Activated CD8-positive, alpha-beta memory T cell treated with anti-CD3 and anti-CD28 coated beads, Interleukin-2, amount 50 U/mL, for 1 hour (primary cell): ENCODE results near the gene HIVEP3.

Experiments used
- DNase-seq: peaks from one replicate; pipeline ENCODE4 v3.0.0-alpha.2; 2020; ENCODE audit errors: extremely low read depth

Gene HIVEP3

GRCh38 chr1:41892301-41892781 lies 26.4 kb downstream of the HIVEP3 start:
- DNase-seq, result no peak

GRCh38 chr1:41891199-41891896 lies 27.4 kb downstream of the HIVEP3 start:
- no peak for DNase-seq

- DNase-seq, result no peak
These were observed 27.9 kb downstream of the HIVEP3 start for GRCh38 chr1:41890825-41891198.

GRCh38 chr1:41889506-41890414 lies 29.0 kb downstream of the HIVEP3 start:
- DNase-seq, result no peak

GRCh38 chr1:41888756-41889155 lies 30.0 kb downstream of the HIVEP3 start:
- DNase-seq, result no peak

- DNase-seq, result no peak
These were observed 31.4 kb downstream of the HIVEP3 start for GRCh38 chr1:41887365-41887764.

GRCh38 chr1:41884256-41885230 lies 34.2 kb downstream of the HIVEP3 start:
- no peak for DNase-seq

GRCh38 chr1:41883507-41883906 lies 35.2 kb downstream of the HIVEP3 start:
- no peak for DNase-seq

- no peak for DNase-seq
These were observed 36.2 kb downstream of the HIVEP3 start for GRCh38 chr1:41882486-41882885.

- no peak for DNase-seq
These were observed 36.6 kb downstream of the HIVEP3 start for GRCh38 chr1:41882068-41882477.

GRCh38 chr1:41880950-41881885 lies 37.5 kb downstream of the HIVEP3 start:
- DNase-seq, result no peak

GRCh38 chr1:41880261-41880660 lies 38.5 kb downstream of the HIVEP3 start:
- DNase-seq, result no peak

- no peak for DNase-seq
These were observed 39.1 kb downstream of the HIVEP3 start for GRCh38 chr1:41879617-41880016.

GRCh38 chr1:41878911-41879310 lies 39.8 kb downstream of the HIVEP3 start:
- DNase-seq, result no peak

GRCh38 chr1:41878495-41878894 lies 40.2 kb downstream of the HIVEP3 start:
- no peak for DNase-seq

- DNase-seq, result no peak
These were observed 41.9 kb downstream of the HIVEP3 start for GRCh38 chr1:41876576-41877445.

GRCh38 chr1:41875487-41875886 lies 43.2 kb downstream of the HIVEP3 start:
- DNase-seq, result no peak

- no peak for DNase-seq
These were observed 43.8 kb downstream of the HIVEP3 start for GRCh38 chr1:41874903-41875411.

GRCh38 chr1:41874151-41874719 lies 44.5 kb downstream of the HIVEP3 start:
- no peak for DNase-seq
